HEK293 (cell line): Measurements from ENCODE around the gene PCCA.

Experiments used
- CTCF ChIA-PET: fragments of 350-600 bp; formaldehyde crosslinking; extraction: SDS; loops from one replicate; lab custom pipeline; 2021; ENCODE audit warnings: antibody characterized with exemption; lab: Yijun Ruan, JAX
- POLR2A ChIA-PET: fragments of 300-600 bp; formaldehyde crosslinking; extraction: SDS; loops from one replicate; lab custom pipeline; 2020; ENCODE audit warnings: antibody characterized with exemption, inconsistent platforms; lab: Yijun Ruan, JAX
- H3K27ac ChIP-seq: fragments of 200-500 bp; sonication (Bioruptor generic); 2 replicates; pipeline ENCODE4 v1.5.1; 2014; ENCODE audit warnings: low read depth, low read length, control low read depth, inconsistent platforms; ENCODE audit errors: extremely low read depth
- H3K36me3 ChIP-seq, 2 experiments: fragments of 200-500 bp in 1 of 2; sonication (Bioruptor generic) in 1 of 2; 1 replicate in 1 of 2; 2 replicates in 1 of 2; pipeline ENCODE4 v1.5.1; 2014 to 2017; ENCODE audit warnings: inconsistent platforms in 2 of 2, low read length in 2 of 2; ENCODE audit not compliant: control insufficient read depth in 2 of 2, insufficient read depth in 1 of 2
- H3K4me1 ChIP-seq: fragments of 200-500 bp; sonication (Bioruptor generic); 2 replicates; pipeline ENCODE4 v1.5.1; 2014; ENCODE audit warnings: mild to moderate bottlenecking, low read length, inconsistent platforms; ENCODE audit not compliant: control insufficient read depth, insufficient read depth
- H3K4me3 ChIP-seq: 2 replicates; pipeline ENCODE4 v1.5.1; 2011; ENCODE audit warnings: low read depth, mild to moderate bottlenecking, control low read depth, low read length, moderate library complexity
- H3K9me3 ChIP-seq: fragments of 200-500 bp; sonication (Bioruptor generic); 2 replicates; pipeline ENCODE4 v1.5.1; 2014; ENCODE audit warnings: low read depth, low read length, inconsistent platforms; ENCODE audit not compliant: control insufficient read depth, insufficient read depth
- SALL2 ChIP-seq: fragments of 450-650 bp; formaldehyde crosslinking; IDR thresholded peaks from 2 replicates; pipeline ENCODE4 v1.5.0; 2017; ENCODE audit warnings: missing biosample characterization, mild to moderate bottlenecking, missing genetic modification characterization, borderline replicate concordance
- ZBTB48 ChIP-seq: fragments of 450-650 bp; formaldehyde crosslinking; IDR thresholded peaks from 2 replicates; pipeline ENCODE4 v1.5.1; 2016; ENCODE audit warnings: missing biosample characterization, missing genetic modification characterization
- ZFP37 ChIP-seq: fragments of 450-650 bp; formaldehyde crosslinking; IDR thresholded peaks from 2 replicates; pipeline ENCODE4 v1.5.1; 2016; ENCODE audit warnings: missing biosample characterization, missing genetic modification characterization
- ZNF114 ChIP-seq: fragments of 450-650 bp; formaldehyde crosslinking; IDR thresholded peaks from 2 replicates; pipeline ENCODE4 v1.5.0; 2017; ENCODE audit warnings: missing biosample characterization, missing genetic modification characterization
- ZNF175 ChIP-seq: fragments of 450-650 bp; formaldehyde crosslinking; IDR thresholded peaks from 2 replicates; pipeline ENCODE4 v1.5.1; 2016; ENCODE audit warnings: missing biosample characterization, missing genetic modification characterization
- ZNF292 ChIP-seq: fragments of 450-650 bp; formaldehyde crosslinking; IDR thresholded peaks from 2 replicates; pipeline ENCODE4 v1.5.1; 2016; ENCODE audit warnings: low read depth, missing biosample characterization, missing genetic modification characterization, borderline replicate concordance
- ZNF426 ChIP-seq: fragments of 450-650 bp; formaldehyde crosslinking; IDR thresholded peaks from 2 replicates; pipeline ENCODE4 v1.5.1; 2017; ENCODE audit warnings: missing biosample characterization, missing genetic modification characterization, mild to moderate bottlenecking, inconsistent platforms, moderate library complexity
- ZNF555 ChIP-seq: fragments of 450-650 bp; formaldehyde crosslinking; conservative IDR thresholded peaks from 2 replicates; pipeline ENCODE4 v1.5.1; 2017; ENCODE audit warnings: missing biosample characterization, mild to moderate bottlenecking, missing genetic modification characterization, inconsistent platforms
- ZNF777 ChIP-seq: fragments of 450-650 bp; formaldehyde crosslinking; IDR thresholded peaks from 2 replicates; pipeline ENCODE4 v1.5.1; 2017; ENCODE audit warnings: missing biosample characterization, missing genetic modification characterization, borderline replicate concordance
- TF ChIP-seq, protein P1 (sequence below): fragments of 450-650 bp; formaldehyde crosslinking; IDR thresholded peaks from 2 replicates; pipeline ENCODE4 v1.5.1; 2016; ENCODE audit warnings: missing biosample characterization, missing genetic modification characterization
- TF ChIP-seq, protein P2 (sequence below): fragments of 450-650 bp; formaldehyde crosslinking; IDR thresholded peaks from 2 replicates; pipeline ENCODE4 v1.5.1; 2016; ENCODE audit warnings: missing biosample characterization, missing genetic modification characterization
- TF ChIP-seq, protein P3 (sequence below): fragments of 450-650 bp; formaldehyde crosslinking; IDR thresholded peaks from 2 replicates; pipeline ENCODE4 v1.5.1; 2016; ENCODE audit warnings: missing biosample characterization, missing genetic modification characterization
- TF ChIP-seq, protein P4 (sequence below): fragments of 450-650 bp; formaldehyde crosslinking; IDR thresholded peaks from 2 replicates; pipeline ENCODE4 v1.5.1; 2016; ENCODE audit warnings: missing biosample characterization, missing genetic modification characterization, borderline replicate concordance
- TF ChIP-seq, protein P5 (sequence below): fragments of 450-650 bp; formaldehyde crosslinking; optimal IDR thresholded peaks from 2 replicates; pipeline ENCODE3; 2016; ENCODE audit warnings: missing biosample characterization, mild to moderate bottlenecking, missing genetic modification characterization
- TF ChIP-seq, protein P6 (sequence below): fragments of 450-650 bp; formaldehyde crosslinking; IDR thresholded peaks from 2 replicates; pipeline ENCODE4 v1.5.1; 2016; ENCODE audit warnings: missing biosample characterization, missing genetic modification characterization
- TF ChIP-seq, protein P7 (sequence below): fragments of 450-650 bp; formaldehyde crosslinking; IDR thresholded peaks from 2 replicates; pipeline ENCODE4 v1.5.1; 2016; ENCODE audit warnings: missing biosample characterization, missing genetic modification characterization
- TF ChIP-seq, protein P8 (sequence below): fragments of 450-650 bp; formaldehyde crosslinking; IDR thresholded peaks from 2 replicates; pipeline ENCODE4 v1.5.1; 2016; ENCODE audit warnings: missing biosample characterization, missing genetic modification characterization

PCCA gene

DNA sequence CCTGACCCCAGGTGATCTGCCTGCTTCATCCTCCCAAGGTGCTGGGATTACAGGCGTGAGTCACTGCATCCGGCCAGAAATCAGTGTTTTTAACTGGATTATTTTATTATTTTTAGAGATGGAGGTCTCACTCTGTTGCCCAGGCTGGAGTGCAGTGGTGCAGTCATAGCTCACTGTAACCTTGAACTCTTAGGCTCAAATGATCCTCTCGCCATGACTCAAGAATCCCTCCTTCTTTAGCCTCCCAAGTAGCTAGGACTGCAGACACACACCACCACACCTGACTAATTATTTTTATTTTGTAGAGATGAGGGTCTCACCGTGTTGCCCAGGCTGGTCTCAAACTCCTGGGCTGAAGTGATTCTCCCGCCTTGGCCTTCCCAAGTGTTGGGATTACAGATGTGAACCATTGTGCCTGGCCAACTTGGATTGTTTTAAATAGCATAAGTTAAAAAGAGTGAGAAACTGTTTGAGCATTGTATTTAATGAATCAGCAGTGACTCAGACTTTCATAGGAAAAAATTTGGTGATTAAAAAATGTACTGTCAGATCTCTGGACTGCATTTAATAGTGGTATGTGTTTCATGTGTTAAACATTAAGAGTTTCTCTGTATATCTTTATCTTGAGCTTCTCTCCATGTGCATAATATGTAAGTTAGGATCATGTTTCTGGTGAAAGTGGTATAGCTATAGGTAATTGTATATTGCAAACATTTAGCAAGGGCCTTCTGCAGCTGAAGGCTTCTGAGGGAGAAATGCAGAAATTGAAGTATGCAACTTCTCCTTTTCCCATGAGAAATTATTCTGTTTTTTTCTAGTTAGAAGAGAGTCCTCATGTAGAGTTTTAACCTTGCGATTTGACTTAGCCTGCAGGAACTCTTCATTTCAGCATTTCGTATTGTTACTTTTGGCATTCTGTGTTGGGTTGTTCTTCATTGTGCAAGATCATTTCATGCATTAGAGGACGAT is 121.2 kb downstream of the PCCA start:
- TF ChIP-seq ZNF426 (tag by site-specific recombination) (no peak), ZNF175 (tag by site-specific recombination) (no peak), ZNF292 (tag by site-specific recombination) (no peak), ZBTB48 (tag by site-specific recombination) (no peak), ZNF555 (tag by site-specific recombination) (no peak), ZFP37 (no peak)
- TF ChIP-seq, protein P1, sequence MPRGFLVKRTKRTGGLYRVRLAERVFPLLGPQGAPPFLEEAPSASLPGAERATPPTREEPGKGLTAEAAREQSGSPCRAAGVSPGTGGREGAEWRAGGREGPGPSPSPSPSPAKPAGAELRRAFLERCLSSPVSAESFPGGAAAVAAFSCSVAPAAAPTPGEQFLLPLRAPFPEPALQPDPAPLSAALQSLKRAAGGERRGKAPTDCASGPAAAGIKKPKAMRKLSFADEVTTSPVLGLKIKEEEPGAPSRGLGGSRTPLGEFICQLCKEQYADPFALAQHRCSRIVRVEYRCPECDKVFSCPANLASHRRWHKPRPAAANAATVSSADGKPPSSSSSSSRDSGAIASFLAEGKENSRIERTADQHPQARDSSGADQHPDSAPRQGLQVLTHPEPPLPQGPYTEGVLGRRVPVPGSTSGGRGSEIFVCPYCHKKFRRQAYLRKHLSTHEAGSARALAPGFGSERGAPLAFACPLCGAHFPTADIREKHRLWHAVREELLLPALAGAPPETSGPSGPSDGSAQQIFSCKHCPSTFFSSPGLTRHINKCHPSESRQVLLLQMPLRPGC (tag by site-specific recombination) = no peak
- TF ChIP-seq, protein P2, sequence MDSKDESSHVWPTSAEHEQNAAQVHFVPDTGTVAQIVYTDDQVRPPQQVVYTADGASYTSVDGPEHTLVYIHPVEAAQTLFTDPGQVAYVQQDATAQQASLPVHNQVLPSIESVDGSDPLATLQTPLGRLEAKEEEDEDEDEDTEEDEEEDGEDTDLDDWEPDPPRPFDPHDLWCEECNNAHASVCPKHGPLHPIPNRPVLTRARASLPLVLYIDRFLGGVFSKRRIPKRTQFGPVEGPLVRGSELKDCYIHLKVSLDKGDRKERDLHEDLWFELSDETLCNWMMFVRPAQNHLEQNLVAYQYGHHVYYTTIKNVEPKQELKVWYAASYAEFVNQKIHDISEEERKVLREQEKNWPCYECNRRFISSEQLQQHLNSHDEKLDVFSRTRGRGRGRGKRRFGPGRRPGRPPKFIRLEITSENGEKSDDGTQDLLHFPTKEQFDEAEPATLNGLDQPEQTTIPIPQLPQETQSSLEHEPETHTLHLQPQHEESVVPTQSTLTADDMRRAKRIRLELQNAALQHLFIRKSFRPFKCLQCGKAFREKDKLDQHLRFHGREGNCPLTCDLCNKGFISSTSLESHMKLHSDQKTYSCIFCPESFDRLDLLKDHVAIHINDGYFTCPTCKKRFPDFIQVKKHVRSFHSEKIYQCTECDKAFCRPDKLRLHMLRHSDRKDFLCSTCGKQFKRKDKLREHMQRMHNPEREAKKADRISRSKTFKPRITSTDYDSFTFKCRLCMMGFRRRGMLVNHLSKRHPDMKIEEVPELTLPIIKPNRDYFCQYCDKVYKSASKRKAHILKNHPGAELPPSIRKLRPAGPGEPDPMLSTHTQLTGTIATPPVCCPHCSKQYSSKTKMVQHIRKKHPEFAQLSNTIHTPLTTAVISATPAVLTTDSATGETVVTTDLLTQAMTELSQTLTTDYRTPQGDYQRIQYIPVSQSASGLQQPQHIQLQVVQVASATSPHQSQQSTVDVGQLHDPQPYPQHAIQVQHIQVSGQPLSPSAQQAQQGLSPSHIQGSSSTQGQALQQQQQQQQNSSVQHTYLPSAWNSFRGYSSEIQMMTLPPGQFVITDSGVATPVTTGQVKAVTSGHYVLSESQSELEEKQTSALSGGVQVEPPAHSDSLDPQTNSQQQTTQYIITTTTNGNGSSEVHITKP (tag by site-specific recombination) = no peak
- TF ChIP-seq, protein P3, sequence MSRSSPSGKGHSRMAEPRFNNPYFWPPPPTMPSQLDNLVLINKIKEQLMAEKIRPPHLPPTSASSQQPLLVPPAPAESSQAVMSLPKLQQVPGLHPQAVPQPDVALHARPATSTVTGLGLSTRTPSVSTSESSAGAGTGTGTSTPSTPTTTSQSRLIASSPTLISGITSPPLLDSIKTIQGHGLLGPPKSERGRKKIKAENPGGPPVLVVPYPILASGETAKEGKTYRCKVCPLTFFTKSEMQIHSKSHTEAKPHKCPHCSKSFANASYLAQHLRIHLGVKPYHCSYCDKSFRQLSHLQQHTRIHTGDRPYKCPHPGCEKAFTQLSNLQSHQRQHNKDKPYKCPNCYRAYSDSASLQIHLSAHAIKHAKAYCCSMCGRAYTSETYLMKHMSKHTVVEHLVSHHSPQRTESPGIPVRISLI (tag by site-specific recombination) = no peak
- TF ChIP-seq, protein P4, sequence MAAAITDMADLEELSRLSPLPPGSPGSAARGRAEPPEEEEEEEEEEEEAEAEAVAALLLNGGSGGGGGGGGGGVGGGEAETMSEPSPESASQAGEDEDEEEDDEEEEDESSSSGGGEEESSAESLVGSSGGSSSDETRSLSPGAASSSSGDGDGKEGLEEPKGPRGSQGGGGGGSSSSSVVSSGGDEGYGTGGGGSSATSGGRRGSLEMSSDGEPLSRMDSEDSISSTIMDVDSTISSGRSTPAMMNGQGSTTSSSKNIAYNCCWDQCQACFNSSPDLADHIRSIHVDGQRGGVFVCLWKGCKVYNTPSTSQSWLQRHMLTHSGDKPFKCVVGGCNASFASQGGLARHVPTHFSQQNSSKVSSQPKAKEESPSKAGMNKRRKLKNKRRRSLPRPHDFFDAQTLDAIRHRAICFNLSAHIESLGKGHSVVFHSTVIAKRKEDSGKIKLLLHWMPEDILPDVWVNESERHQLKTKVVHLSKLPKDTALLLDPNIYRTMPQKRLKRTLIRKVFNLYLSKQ (tag by site-specific recombination) = no peak
- TF ChIP-seq, protein P5, sequence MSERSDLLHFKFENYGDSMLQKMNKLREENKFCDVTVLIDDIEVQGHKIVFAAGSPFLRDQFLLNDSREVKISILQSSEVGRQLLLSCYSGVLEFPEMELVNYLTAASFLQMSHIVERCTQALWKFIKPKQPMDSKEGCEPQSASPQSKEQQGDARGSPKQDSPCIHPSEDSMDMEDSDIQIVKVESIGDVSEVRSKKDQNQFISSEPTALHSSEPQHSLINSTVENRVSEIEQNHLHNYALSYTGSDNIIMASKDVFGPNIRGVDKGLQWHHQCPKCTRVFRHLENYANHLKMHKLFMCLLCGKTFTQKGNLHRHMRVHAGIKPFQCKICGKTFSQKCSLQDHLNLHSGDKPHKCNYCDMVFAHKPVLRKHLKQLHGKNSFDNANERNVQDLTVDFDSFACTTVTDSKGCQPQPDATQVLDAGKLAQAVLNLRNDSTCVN (tag by site-specific recombination) = no peak
- Histone ChIP-seq H3K4me3 (no peak overlapping the region), H3K9me3 (no peaks in the 10 kb centered on the region), H3K27ac (no peak overlapping the region), H3K36me3 (no peaks in the 10 kb centered on the region), H3K4me1 (no peaks in the 10 kb centered on the region)
- ChIA-PET CTCF (no interaction called here), POLR2A (no interaction called here)

DNA sequence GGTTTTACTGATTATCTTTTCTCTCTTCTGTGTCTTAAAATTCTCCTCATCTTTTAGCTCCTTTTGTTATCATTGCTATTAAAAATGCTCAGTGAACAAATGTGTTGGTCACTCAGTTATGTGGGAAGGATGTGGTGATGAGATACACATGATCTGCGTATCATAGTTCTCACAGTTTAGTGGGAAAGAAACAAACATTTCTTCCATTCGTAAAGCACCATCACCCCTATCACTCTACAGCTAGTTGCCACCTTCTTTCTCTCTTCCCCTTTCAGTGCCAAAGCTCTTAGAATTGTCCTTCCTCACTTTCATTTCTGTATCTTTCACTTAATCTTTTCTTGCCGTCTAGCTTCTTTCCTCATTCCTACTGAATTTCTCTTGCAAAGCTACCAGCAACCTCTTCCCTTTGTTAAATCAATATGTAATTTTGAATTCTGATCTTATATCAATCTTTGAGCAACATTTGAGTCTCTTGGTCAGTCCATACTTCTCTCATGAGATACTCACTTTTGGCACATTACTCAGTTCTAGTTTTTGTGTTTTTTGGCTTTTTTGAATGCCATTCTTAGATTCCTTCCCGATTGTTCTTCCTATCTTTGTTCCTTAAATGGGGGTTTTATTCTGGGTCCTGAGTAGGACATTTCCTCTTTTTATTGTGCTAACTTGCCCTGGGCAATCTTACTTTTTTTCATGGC is 122.3 kb downstream of the PCCA start:
- Histone ChIP-seq H3K36me3 (no peaks in the 10 kb centered on the region), H3K9me3 (no peaks in the 10 kb centered on the region), H3K4me3 (no peak overlapping the region), H3K27ac (no peak overlapping the region), H3K4me1 (no peaks in the 10 kb centered on the region)
- POLR2A ChIA-PET = no interaction called here
- CTCF ChIA-PET = interaction anchor here (0.6 to 0.7 kb wide), 2 partner anchors 170 to 342 kb away, joined by 3 to 4 read pairs; no protein-coding TSS in a partner anchor
- TF ChIP-seq, protein P6, sequence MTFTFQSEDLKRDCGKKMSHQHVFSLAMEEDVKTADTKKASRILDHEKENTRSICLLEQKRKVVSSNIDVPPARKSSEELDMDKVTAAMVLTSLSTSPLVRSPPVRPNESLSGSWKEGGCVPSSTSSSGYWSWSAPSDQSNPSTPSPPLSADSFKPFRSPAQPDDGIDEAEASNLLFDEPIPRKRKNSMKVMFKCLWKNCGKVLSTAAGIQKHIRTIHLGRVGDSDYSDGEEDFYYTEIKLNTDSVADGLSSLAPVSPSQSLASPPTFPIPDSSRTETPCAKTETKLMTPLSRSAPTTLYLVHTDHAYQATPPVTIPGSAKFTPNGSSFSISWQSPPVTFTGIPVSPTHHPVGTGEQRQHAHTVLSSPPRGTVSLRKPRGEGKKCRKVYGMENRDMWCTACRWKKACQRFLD (tag by site-specific recombination) = no peak
- TF ChIP-seq SALL2 (no peak), ZNF114 (tag by site-specific recombination) (no peak), ZNF777 (no peak)
- TF ChIP-seq, protein P7, sequence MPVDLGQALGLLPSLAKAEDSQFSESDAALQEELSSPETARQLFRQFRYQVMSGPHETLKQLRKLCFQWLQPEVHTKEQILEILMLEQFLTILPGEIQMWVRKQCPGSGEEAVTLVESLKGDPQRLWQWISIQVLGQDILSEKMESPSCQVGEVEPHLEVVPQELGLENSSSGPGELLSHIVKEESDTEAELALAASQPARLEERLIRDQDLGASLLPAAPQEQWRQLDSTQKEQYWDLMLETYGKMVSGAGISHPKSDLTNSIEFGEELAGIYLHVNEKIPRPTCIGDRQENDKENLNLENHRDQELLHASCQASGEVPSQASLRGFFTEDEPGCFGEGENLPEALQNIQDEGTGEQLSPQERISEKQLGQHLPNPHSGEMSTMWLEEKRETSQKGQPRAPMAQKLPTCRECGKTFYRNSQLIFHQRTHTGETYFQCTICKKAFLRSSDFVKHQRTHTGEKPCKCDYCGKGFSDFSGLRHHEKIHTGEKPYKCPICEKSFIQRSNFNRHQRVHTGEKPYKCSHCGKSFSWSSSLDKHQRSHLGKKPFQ = no peak
- TF ChIP-seq, protein P8, sequence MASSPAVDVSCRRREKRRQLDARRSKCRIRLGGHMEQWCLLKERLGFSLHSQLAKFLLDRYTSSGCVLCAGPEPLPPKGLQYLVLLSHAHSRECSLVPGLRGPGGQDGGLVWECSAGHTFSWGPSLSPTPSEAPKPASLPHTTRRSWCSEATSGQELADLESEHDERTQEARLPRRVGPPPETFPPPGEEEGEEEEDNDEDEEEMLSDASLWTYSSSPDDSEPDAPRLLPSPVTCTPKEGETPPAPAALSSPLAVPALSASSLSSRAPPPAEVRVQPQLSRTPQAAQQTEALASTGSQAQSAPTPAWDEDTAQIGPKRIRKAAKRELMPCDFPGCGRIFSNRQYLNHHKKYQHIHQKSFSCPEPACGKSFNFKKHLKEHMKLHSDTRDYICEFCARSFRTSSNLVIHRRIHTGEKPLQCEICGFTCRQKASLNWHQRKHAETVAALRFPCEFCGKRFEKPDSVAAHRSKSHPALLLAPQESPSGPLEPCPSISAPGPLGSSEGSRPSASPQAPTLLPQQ (tag by site-specific recombination) = no peak
